H9 (cell line): ENCODE results near the gene ROBO1. TPM values are rescaled to one million over a fixed set of nuclear protein-coding genes. Genes with fewer than 3 reads are reported as not detected.

Experiments
- DNase-seq: peaks from one replicate; pipeline ENCODE4 v3.0.0-alpha.2; 2017
- H2AFZ ChIP-seq: one replicate; pipeline ENCODE4 v1.6.1; 2013; ENCODE audit warnings: mild to moderate bottlenecking, low read length, control low read depth, moderate library complexity
- H2AK5ac ChIP-seq: 2 replicates; pipeline ENCODE4 v1.6.1; 2013; ENCODE audit warnings: low read length, control low read depth, mixed read lengths; ENCODE audit not compliant: insufficient read length
- H2BK120ac ChIP-seq: one replicate; pipeline ENCODE4 v1.6.1; 2013; ENCODE audit warnings: low read depth, mild to moderate bottlenecking, low read length, control low read depth, inconsistent platforms; ENCODE audit not compliant: poor library complexity, severe bottlenecking
- H2BK12ac ChIP-seq: 2 replicates; pipeline ENCODE4 v1.6.1; 2013; ENCODE audit warnings: low read length, control low read depth, mixed read lengths, low read depth; ENCODE audit not compliant: insufficient read length
- H2BK15ac ChIP-seq: 2 replicates; pipeline ENCODE4 v1.6.1; 2013; ENCODE audit warnings: low read depth, low read length, control low read depth
- H2BK20ac ChIP-seq: one replicate; pipeline ENCODE4 v1.6.1; 2013; ENCODE audit warnings: low read depth, mild to moderate bottlenecking, low read length, control low read depth, inconsistent platforms; ENCODE audit not compliant: poor library complexity, severe bottlenecking
- H2BK5ac ChIP-seq: 2 replicates; pipeline ENCODE4 v1.6.1; 2013; ENCODE audit warnings: low read length, control low read depth, mixed read lengths; ENCODE audit not compliant: insufficient read length
- H3K14ac ChIP-seq: 2 replicates; pipeline ENCODE4 v1.6.1; 2013; ENCODE audit warnings: low read length, control low read depth; ENCODE audit not compliant: insufficient read depth
- H3K18ac ChIP-seq: 2 replicates; pipeline ENCODE4 v1.6.1; 2013; ENCODE audit warnings: low read depth, mild to moderate bottlenecking, mixed read lengths, low read length, control low read depth; ENCODE audit not compliant: insufficient read length
- H3K23ac ChIP-seq: 2 replicates; pipeline ENCODE4 v1.6.1; 2013; ENCODE audit warnings: low read length, control low read depth, mixed read lengths, low read depth; ENCODE audit not compliant: insufficient read length
- H3K23me2 ChIP-seq: 2 replicates; pipeline ENCODE4 v1.6.1; 2013; ENCODE audit warnings: low read depth, mild to moderate bottlenecking, mixed read lengths, low read length, control low read depth; ENCODE audit not compliant: insufficient read length, poor library complexity, severe bottlenecking
- H3K27ac ChIP-seq: 2 replicates; pipeline ENCODE4 v1.5.1; 2013; ENCODE audit warnings: low read length, control low read depth, mixed read lengths, low read depth; ENCODE audit not compliant: insufficient read length
- H3K27me3 ChIP-seq: 2 replicates; pipeline ENCODE4 v1.6.1; 2013; ENCODE audit warnings: low read length, control low read depth, inconsistent platforms; ENCODE audit not compliant: insufficient read depth
- H3K4ac ChIP-seq: 2 replicates; pipeline ENCODE4 v1.6.1; 2013; ENCODE audit warnings: low read depth, mild to moderate bottlenecking, control low read depth, inconsistent platforms, low read length, moderate library complexity
- H3K4me1 ChIP-seq: 2 replicates; pipeline ENCODE4 v1.6.1; 2013; ENCODE audit warnings: low read length, control low read depth, inconsistent platforms; ENCODE audit not compliant: insufficient read depth
- H3K4me2 ChIP-seq: 2 replicates; pipeline ENCODE4 v1.6.1; 2013; ENCODE audit warnings: low read length, control low read depth, mixed read lengths; ENCODE audit not compliant: insufficient read length, insufficient read depth
- H3K56ac ChIP-seq: 2 replicates; pipeline ENCODE4 v1.6.1; 2013; ENCODE audit warnings: low read depth, mild to moderate bottlenecking, mixed read lengths, low read length, control low read depth; ENCODE audit not compliant: insufficient read length
- H3K79me1 ChIP-seq: 2 replicates; pipeline ENCODE4 v1.6.1; 2013; ENCODE audit warnings: low read depth, mild to moderate bottlenecking, moderate library complexity, low read length, control low read depth, inconsistent platforms; ENCODE audit not compliant: insufficient read depth, poor library complexity, severe bottlenecking
- H3K79me2 ChIP-seq: 2 replicates; pipeline ENCODE4 v1.6.1; 2013; ENCODE audit warnings: low read length, control low read depth, inconsistent platforms; ENCODE audit not compliant: insufficient read depth
- H3K9ac ChIP-seq: 2 replicates; pipeline ENCODE4 v1.6.1; 2013; ENCODE audit warnings: low read length, control low read depth, mixed read lengths; ENCODE audit not compliant: insufficient read length; ENCODE audit errors: extremely low read depth
- H3K9me3 ChIP-seq: one replicate; pipeline ENCODE4 v1.6.1; 2013; ENCODE audit warnings: low read depth, low read length, inconsistent platforms; ENCODE audit not compliant: control insufficient read depth
- H3T11ph ChIP-seq: one replicate; pipeline ENCODE4 v1.6.1; 2013; ENCODE audit warnings: mild to moderate bottlenecking, low read length, control low read depth, inconsistent platforms
- H4K20me1 ChIP-seq: one replicate; pipeline ENCODE4 v1.6.1; 2013; ENCODE audit not compliant: control insufficient read depth, insufficient read length, insufficient read depth
- H4K5ac ChIP-seq: 2 replicates; pipeline ENCODE4 v1.6.1; 2013; ENCODE audit warnings: low read depth, mild to moderate bottlenecking, mixed read lengths, low read length, control low read depth; ENCODE audit not compliant: insufficient read length
- H4K8ac ChIP-seq: replicated peaks from 2 replicates; pipeline ENCODE4 v1.6.1; 2013; ENCODE audit warnings: low read length, control low read depth, mixed read lengths, low read depth; ENCODE audit not compliant: insufficient read length
- H4K91ac ChIP-seq: 2 replicates; pipeline ENCODE4 v1.6.1; 2013; ENCODE audit warnings: low read depth, mild to moderate bottlenecking, moderate library complexity, mixed read lengths, low read length, control low read depth; ENCODE audit not compliant: insufficient read length
- H3K27ac Mint-ChIP-seq, 3 experiments: 2 replicates in 2 of 3; 3 replicates in 1 of 3; pipeline ENCODE4 v1.8.0; 2020 to 2021; ENCODE audit warnings: mixed read lengths in 3 of 3, mild to moderate bottlenecking in 1 of 3, moderate library complexity in 1 of 3
- H3K27me3 Mint-ChIP-seq: 2 replicates; pipeline ENCODE4 v1.8.0; 2021; ENCODE audit warnings: low read depth, mild to moderate bottlenecking, moderate library complexity, mixed read lengths
- H3K36me3 Mint-ChIP-seq, 3 experiments: 2 replicates in 2 of 3; 3 replicates in 1 of 3; pipeline ENCODE4 v1.8.0; 2020 to 2021; ENCODE audit warnings: low read depth in 3 of 3, mixed read lengths in 3 of 3; ENCODE audit not compliant: insufficient read depth in 1 of 3
- H3K4me1 Mint-ChIP-seq, 2 experiments: 2 replicates each; pipeline ENCODE4 v1.8.0; 2020; ENCODE audit warnings: mixed read lengths in 2 of 2
- H3K4me3 Mint-ChIP-seq, 2 experiments: 2 replicates in 1 of 2; 3 replicates in 1 of 2; pipeline ENCODE4 v1.8.0; 2020 to 2021; ENCODE audit warnings: mild to moderate bottlenecking in 2 of 2, mixed read lengths in 2 of 2, moderate library complexity in 1 of 2
- H3K9me3 Mint-ChIP-seq, 2 experiments: 2 replicates in 1 of 2; 3 replicates in 1 of 2; pipeline ENCODE4 v1.8.0; 2020; ENCODE audit warnings: mild to moderate bottlenecking in 2 of 2, mixed read lengths in 2 of 2, moderate library complexity in 1 of 2
- CTCF ChIP-seq: fragments of 200-600 bp; sonication (generic); conservative IDR thresholded peaks from 3 replicates; pipeline ENCODE4 v1.8.0; 2021; ENCODE audit warnings: antibody characterized with exemption, mild to moderate bottlenecking
- WGBS: extraction: QIAGEN DNeasy Blood & Tissue Kit; methylation state at CpG from one replicate; pipeline ENCODE4 v1.1.7; 2013; ENCODE audit warnings: missing lambda C conversion rate, low lambda C conversion rate, mixed read lengths; ENCODE audit not compliant: insufficient read length; ENCODE audit errors: extremely low coverage; 5-methylcytosine and 5-hydroxymethylcytosine counted together
- total RNA-seq: library from RNA; stranded (reverse); gene quantifications from 2 replicates; pipeline ENCODE4 v1.2.1, GENCODE V29; 2021

The ROBO1 gene
- total RNA-seq, 1 experiment from 2014 or later: 62.7 TPM

DNA sequence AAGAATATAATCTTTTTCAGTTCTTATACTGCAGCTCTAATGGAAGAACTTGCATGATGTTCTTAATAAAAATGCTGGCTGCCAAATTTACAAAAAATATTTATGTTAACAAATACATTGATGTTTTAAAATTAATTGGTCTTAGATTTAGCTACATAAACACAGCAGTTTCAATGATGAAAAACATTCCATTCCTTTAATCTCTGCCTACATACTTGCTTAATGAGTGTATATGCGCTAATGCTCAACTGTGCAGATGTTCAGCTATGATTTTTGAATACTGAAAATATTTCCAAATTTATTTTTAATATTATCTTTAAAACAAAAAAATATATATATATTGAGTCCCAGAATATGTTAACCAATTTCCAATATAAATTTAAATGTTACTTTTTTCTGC, 867.4 kb downstream of the ROBO1 start:
- Histone ChIP-seq H4K5ac (no peak overlapping the region), H2BK120ac (no peak overlapping the region), H3K9ac (no peak overlapping the region), H3K27me3 (no peaks in the 10 kb centered on the region), H2BK15ac (no peak overlapping the region), H3T11ph (no peak overlapping the region), H2BK20ac (no peak overlapping the region), H2BK12ac (no peak overlapping the region), H3K27ac (no peak overlapping the region), H2AFZ (no peak overlapping the region), H3K23me2 (no peaks in the 10 kb centered on the region), H3K18ac (no peak overlapping the region), H3K9me3 (no peaks in the 10 kb centered on the region), H2BK5ac (no peak overlapping the region), H4K91ac (no peak overlapping the region), H3K23ac (no peak overlapping the region), H2AK5ac (no peak overlapping the region), H3K4me2 (no peak overlapping the region), H3K56ac (no peak overlapping the region), H3K14ac (no peak overlapping the region), H3K79me1 (no peaks in the 10 kb centered on the region), H3K79me2 (no peaks in the 10 kb centered on the region; the same call in 1 of the 2 replicates), H3K4me1 (no peaks in the 10 kb centered on the region), H4K20me1 (no peaks in the 10 kb centered on the region), H4K8ac (no peak overlapping the region), H3K4ac (no peak overlapping the region)
- no CpG with 5 or more reads among the region's 1 CpG for WGBS
- H3K36me3 Mint-ChIP-seq: no peaks in the 10 kb centered on the region
- DNase-seq: no peak
- no peaks in the 10 kb centered on the region for H3K27me3 Mint-ChIP-seq
- no peaks in the 10 kb centered on the region for H3K9me3 Mint-ChIP-seq
- no peak overlapping the region for H3K4me3 Mint-ChIP-seq
- H3K4me1 Mint-ChIP-seq: peaks cover 6 to 13% of the 10 kb centered on the region in 2 experiments
- no peak for TF ChIP-seq CTCF
- no peak overlapping the region for H3K27ac Mint-ChIP-seq
